CD4-positive, alpha-beta T cell treated with Interleukin-4 for 4 hours (primary cell): ENCODE measurements around the gene LRRC8B.
"Not testable (repeated sequence)": the region's sequence is repeated elsewhere in the genome, so short reads cannot be mapped to it uniquely, and the experiment has no call there.

Experiments
- DNase-seq: peaks from one replicate; pipeline ENCODE4 v3.0.0-alpha.2; 2020

Gene LRRC8B

DNA sequence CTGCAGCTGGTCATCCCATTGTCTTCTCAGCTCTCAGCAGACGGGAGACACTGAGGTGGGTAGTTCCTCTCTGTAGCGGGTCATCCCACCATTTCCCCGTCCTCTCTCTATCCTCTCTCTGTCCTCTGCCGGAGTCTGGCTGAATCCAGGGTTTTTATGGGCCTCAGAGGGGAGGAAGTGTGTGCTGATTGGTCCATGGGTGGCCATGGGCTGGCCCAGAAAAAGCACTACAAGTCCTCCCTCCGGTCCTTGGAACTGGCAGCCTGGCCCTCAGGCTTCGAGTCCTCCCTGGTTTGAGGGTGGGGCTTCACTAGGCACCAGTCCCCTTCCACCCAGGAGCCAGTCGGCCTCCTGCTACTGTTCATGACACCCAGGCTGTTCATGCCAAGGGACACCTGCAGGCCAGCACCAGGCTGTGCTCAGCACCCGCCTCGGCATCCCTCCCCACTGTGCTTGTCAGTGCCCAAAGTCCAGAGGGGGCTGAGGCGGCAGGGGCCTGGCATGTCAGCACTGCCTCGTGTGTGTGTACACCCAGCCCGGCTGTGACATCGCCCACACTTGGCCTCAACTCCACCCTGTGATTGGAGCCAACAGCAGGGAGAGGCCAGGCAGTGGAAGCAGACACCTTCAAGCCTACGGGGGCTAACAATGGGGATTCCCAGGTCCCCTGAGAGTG lies 85.3 kb downstream of the LRRC8B start:
- peak; percentile 70 for DNase-seq

DNA sequence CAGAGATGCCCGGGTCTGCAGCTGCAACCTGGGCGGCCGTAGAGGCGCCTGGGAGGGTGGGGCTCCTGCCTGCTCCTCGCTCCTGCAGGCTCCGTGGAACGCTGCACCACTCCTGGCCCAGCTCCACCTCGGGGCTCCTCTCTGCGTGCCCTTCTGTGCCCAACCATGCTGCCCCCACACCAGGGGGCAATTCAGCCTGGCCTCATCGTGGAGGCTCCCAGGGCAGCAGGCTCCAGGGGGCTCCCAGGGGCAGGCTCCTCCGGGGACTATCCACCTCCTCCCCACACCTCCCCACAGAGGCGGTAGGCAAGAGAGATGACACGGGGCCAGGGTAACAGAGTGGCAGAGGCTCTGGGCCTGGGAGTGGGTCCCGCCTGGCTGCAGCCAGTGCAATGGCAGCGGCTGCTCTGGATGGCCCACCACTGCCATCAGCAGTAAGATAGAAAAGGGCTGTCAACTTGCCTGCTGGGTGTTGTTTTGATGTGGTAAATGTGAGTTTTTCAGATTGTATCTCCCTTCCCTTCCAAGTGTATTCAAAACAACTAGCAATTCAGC lies 85.9 kb downstream of the LRRC8B start:
- DNase-seq, result peak; percentile 89

DNA sequence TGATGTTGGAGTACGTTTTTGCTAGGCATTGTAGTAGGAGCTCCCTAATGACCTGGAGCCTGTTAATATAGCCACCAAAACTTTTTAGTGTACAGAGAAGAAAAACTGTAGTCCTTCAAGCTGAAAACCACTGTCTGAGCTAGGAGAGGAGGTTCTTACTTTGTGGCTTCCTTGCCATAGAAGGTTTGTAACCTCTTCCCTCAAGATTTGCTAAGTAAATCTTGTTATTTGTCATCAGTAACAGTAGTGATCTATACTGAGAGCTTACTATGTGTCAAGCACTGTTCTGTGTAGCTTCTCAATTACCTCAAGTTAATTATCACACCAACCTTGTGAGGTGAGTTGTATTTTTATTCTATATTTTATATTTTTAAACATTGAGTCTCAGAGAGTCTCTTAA lies 87.1 kb downstream of the LRRC8B start:
- DNase-seq, result peak; percentile 83

DNA sequence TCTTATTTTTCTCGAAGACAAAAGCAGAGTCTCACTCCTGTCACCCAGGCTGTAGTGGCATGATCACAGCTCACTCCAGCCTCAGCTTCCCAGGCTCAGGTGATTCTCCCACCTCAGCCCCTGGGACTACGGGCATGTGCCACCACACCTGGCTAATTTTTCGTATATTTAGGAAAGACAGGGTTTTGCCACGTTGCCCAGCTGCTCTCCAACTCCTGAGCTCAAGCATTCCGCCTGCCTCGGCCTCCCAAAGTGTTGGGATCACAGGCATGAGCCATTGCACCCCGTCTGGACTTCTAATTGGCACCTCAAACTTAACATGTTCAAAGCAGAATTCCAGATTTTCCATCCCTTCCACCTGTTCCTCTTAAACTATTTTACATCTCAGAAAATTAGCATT lies 89.3 kb downstream of the LRRC8B start:
- DNase-seq, result no peak

DNA sequence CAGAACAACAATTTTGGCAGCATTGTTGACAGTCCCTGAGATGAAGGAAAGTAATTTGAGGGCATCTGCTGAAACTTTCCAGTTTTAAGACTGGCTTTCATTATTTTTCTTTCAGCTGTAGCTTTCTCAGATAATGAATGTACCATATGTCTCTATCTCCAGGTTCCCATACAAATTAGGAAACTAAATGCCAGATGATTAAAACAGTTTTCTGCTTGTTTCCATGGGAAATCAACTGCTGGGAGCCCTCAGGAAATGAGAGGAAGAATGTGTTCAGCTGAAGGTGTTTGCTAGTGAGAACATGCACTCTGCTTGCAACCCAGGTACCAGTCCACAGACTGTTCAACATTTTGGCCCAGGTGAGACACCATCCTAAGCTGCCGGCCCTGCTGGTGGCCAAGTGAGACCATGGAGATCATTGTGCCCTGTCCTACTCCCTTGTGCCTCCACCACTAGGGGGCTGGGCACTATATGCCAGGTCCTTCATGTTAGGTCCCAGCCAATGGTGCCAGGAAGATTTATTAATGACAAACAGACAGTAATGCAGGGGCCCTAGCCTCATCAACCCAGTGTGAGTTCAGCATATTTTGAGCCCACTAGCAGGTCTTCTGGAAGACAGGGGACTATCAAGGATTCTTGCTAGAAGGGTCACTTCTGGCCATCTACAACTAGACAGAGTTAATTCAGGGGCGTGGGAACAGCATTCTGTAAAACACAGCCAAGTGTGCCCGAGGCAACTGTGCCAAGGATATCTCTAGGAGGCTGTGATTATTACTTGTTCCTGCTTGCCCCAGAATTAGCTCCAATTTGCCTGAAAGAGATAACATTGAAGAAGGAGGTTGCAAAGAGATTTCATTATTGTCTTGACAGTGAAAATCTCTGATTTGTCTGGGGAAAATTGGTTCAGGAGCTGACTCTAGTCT lies 91.3 kb downstream of the LRRC8B start:
- no peak for DNase-seq

DNA sequence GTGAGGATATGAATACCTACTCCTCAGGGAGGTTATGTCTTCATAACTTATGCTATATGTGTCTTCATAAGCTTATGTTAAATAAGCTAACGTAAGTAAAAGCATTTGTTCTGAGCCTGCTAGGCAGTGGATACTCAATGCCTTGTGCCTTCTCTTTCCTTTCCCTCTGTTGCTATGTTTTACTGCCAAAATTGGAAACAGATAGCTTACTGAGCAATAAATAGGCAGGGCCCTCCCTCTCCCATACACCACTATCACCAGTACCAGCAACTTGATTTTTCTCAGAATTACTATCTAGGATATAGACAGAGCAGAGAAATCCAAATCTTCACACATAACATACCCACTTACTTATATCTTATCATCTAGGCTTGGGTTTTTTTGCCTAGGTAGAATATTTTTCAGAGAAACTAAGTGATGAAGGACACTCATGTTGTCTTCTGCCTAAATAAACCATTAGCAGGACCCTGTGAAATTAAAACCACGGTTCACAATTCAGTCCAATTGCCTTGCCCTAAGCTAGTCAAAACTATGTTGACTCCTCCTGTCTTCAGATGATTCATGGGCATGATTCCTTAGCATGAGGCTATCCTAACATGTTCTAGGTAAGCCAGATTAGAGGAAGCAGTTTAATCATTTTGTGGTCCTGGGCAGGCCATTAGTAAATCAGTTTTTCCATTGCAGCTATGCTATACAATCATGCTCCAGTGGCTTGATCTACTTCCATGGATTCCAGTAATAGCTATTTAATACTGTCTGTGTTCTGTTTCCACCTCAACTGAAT lies 92.4 kb downstream of the LRRC8B start:
- no peak for DNase-seq

DNA sequence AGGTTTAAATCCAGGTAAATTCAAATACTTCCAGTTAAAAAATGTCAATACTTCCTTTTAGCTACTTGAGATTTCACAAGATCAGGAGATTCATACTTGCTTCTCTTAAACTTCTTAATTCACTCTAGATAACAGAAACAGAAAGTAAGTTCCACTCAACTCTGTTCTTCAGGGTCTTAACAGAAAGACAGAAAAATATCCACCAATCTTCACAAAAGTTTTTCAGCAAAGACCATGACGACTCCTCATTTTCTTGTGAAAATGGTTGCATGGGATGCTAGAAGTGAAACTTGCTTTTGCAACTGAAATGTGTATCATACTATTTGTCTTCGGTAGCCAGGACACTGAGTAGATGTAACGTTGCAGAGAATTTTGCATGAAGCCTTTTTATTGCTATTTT lies 96.0 kb downstream of the LRRC8B start:
- DNase-seq, result no peak

DNA sequence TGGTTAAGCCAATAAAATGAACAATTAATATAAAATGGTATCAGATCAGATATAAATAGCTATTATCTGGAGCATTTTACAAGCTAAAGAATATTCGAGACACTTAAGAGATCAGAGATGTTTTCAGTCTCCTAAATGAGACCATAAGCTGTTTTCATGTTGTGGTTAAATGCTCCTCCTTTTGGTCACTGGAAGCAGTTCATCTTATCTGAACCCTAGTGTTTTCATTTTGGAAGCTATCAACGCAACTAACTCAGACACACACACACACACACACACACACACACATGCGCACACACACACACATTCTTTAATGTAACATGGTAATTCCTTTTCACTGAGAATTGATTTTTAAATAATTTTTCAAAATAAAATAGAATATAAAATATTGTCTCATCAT lies 98.3 kb downstream of the LRRC8B start:
- DNase-seq, result peak; percentile 67

DNA sequence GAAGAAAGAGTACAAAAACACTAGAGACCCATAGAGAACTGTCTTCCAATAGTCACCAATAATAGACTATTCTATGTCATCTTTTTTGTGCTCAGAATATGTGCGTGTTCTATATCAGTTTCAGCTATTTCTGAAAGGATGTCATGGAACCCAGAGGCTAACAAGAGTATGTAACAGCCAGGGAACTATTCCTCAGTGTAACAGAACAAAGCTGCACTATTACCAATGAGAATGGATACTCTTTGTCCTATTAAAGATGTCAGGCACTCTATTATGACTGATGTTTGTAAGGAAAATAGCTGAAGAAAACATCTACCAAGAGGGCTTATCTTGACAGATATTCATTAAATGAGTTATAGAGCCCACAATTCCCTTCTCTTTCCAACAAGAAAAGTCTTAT lies 99.7 kb downstream of the LRRC8B start:
- DNase-seq, result no peak

DNA sequence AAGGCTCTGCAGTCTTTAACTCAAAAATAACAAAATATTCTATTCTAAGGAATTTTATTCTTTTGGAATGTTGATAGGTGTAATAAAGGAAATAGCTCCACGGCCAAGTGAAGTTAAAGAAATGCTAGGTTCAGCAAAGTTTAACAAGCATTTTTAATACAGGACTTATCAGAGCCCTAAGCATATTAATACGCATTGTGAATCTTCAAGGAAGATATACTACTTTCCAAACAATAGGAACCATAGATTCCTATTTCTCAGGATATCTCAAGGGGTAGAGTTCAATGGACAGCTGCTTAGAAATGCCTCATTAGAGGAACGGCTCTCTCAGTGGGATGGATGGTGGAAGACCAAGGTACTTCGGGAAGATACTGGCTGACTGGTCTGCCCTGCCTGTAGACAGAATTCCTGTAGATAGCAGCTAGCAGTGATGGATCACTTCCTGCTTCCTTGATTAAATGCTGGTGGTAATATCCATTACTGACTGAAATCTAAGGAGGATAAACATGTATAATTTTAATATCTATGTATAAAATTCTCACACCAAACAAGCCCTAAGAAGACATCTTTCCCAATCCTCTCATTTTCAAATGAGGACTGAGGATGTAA lies 100.2 kb downstream of the LRRC8B start:
- DNase-seq, result no peak

DNA sequence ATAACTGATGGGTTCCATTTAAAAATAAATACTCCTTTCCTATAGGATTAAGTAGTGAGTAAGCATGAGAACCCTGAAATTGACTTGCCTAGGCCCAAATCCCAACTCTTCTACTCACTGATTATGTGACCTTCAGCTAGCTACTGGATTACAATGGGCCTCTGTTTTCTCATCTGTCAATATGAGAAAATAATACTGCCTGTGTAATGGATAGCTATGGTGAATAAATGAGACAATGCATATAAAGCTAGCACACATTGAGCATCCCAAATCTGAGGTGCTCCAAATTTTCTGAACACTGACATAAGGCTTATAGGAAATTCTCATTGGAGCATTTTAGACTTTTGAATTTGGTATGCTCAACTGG lies 103.0 kb downstream of the LRRC8B start:
- DNase-seq, result no peak

DNA sequence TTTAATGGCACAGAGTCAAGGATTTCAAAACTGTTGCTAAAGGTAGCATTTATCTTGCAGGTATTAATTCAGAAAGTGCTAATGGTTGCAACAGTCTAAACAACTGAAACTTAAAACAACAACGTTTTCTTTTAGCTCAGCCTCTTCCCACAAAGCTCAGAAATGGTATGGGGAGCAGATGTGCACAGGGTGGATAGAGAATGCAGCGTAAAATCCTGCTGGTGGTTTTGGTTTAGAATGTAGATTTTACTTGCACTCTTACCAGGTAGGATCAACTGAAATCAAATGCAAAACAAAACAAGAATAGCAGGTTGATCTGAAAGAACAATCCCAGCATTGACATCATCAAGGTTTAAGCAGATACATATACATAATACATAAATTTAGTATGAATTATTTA lies 104.5 kb downstream of the LRRC8B start:
- no peak for DNase-seq

DNA sequence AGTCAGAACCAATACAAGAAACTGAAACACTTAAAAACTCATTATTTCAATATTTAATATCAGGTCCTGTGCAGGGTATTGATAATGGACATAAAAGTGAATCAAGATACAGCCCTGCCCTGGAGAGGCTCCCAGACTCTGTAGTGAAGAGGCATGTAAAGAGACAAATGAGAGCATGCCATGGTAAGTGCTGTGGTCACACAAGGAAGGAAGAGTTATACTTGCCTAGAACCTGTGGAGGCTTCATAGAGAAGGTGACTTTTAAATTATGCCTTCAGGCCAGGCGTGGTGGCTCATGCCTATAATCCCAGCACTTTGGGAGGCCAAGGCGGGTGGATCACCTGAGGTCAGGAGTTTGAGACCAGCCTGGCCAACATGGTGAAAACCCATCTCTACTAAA lies 105.0 kb downstream of the LRRC8B start:
- DNase-seq, result not testable (repeated sequence)

DNA sequence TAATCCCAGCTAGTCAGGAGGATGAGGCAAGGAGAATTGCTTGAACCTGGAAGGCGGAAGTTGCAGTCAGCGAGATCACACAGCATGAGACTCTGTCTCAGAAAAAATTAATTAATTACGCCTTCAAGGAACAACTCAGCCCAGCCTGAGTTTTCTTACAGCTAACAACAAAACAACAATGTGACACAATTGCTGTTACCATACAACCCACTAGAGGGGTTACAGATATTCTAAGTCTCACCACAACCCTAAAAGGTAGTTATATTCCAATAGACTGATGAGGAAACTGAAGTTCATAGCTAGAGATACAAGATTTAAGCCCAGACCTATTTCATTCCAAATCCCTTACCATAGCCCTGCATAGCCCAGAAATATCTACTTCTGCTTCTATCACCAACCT lies 105.4 kb downstream of the LRRC8B start:
- peak; percentile 42 for DNase-seq

DNA sequence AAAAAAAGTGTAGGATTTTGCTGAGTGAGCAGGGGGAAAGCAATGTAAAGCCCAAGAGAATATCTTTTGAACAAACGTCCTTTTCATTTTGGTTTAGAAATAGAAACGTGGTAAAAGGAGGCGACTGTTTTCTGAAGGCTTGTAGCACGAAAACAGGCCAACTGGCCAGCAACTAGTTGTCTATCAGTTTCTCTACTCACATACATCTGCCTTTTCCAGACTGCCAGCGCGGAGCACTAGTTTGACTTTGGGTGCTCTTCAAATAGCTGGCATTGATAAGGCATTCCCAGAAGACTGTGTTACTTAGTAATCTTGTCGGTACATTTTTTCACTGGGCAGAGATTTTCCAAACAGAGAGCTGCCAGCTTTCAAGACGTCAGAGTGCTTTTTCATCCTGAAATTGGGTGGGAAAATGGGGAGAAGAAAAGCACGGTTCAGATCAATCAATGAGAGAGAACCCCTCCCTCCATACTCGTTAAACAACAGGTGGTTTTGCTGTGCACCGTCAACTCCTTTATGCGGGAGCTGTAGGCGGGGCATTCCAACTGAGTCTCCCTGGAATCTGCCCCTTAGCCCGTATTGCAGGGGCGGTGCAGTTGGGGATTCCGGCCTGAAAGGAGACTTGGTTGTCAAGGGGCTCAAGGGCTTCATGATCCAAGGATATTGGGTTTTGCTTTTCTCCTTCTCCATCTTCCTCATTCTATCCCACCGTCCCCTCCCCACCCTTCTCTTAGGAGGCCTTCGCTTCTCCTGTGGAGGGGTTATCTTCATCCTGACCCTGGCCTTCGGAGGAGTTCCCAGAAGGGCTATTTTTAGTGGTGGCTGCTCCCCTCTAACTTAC lies 107.4 kb downstream of the LRRC8B start:
- no peak for DNase-seq

DNA sequence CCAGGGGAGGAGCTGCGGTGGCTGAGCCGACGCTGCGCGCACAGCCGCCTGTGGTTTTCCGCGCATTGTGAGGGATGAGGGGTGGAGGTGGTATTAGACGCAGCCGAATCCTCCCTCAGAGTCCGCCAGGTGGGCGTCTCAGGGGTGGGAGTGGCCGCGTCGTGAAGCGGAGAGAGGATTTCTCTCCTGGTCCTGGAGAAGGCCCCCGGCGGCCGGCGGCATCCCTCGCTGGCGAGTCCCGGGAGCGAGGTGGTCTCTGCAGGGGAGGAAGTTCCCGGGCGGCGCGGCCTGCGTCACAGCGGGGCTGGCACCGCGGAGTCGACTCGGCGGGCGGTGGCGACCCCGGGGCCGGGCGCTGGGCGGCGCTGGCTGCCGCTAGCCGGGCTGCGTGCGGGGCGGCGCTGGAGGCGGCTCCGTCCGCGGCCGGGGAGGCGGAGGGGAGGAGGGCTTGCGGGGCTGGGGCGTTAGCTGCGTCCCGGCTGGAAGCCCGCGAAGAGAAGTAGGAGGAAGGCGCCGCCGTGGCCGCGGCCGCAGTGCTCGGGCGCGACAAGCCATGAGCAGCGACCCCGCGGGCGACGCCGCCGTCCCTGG lies 108.1 kb downstream of the LRRC8B start, which contains the start of gene LRRC8C:
LRRC8C (plus strand) TSS at position 464 of the 591 bp plus-strand sequence. CDS start 53,354 bp downstream, outside the sequence.
- DNase-seq, result peak; percentile 85

DNA sequence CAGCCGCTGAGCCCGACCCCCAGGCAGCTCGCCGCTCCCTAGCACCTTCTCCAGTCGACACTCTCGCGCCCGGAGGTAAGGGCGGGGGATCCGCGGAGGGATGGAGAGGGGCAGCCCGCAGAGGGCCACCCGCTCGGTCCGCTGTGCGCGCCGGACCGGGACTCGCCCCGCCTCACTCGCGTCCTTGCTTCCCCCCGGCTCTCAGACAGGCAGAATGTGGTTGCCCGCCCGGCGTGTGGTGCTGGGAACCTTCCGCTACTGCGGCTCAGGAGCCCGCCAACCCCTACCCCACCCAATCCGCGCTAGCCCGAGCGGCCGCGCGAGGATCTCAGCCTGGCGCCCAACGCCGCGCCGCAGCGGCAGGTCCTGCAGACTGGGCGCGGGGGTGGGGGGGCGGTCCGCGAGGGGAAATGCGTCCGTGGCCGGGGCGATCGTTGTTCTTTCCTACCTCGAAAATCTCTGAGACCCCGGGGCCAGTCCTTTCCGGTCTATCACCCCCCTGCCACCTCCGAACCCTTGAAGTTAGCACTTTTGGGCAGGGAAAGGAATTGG lies 108.7 kb downstream of the LRRC8B start:
- DNase-seq, result peak; percentile 60

DNA sequence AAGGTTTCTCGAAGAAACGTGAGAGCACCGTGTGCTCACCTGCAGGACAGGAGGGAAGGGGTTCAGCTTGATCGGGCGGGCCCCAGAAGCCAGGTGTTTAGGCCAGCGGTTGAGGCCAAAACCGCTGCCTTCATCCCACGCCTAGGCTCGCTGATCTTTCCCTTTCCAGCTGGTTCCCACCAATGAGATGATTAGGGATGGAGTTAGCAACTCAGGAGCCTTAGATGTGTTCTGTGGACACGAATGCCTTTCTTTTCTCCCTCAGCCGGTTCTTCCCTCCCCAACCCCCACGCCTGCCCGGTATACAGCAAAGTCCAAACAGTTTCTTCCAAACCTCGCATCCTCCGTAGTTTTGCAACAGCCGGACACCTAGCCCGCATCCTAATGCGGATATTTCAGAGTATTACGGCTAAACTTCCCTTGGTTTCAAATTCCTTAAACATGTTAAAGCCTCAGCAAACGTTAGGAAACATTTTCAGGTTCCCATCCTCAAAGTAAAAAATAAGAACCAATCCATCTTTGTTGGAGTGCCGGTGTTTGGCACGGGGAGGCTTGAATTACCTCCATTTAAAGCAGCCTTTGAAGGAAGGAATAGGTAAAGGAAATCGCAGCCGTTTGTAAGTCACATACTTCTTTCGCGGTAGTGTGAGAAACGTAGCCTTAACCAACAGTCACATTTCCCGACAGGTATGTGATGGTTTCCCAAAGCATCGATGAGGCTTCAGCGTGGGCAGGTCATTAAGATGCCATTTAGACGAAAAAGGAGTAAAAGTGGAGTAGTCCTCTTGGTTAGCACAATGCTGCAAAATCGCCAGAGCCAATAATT lies 109.4 kb downstream of the LRRC8B start:
- DNase-seq, result peak; percentile 35

DNA sequence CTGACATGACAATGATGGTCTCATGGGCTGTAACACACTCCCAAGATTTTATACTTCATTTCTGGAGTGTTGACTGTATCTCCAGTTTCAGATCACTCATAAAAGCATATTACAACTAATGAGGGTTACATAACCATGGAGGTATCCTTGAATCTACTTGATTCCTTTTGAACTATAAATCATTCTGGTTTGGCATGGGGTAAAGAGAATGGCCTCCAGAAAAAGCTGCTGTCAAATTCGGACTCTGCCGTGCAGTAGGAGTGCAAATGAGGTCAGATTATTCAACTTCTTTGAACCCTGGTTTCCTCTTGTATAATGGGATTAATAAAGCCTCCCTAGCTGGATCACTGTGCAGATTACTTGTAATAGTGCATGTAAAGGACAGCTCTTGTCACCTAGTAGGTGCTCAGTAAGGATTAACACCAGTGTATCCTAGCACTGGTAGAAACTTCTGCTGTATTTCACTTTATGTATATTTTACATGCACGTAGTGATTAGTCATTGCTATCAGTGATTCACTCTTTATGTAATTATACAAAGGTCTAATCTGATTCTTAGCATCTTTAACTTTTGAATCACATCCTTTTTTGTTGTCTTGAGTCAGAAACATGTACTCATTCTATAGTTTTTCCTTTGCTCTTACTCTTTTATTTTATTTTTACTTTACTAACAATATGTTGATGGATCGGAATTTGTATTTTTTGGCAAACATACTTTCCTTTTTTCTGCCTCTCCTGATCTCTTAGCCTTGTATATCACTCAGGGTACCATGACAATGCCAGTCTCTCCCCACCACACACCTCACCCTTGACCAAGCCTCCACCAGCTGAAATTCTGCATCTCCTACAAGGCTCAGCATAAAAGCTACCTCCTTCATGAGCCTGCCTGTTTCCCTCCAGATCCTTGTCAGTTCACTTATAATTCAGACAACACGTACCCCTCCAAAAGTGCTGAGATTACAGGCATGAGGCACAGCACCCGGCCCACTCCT lies 111.5 kb downstream of the LRRC8B start:
- DNase-seq, result peak; percentile 65
